ENCODE measurements around the gene MORC1.

Gene MORC1

DNA sequence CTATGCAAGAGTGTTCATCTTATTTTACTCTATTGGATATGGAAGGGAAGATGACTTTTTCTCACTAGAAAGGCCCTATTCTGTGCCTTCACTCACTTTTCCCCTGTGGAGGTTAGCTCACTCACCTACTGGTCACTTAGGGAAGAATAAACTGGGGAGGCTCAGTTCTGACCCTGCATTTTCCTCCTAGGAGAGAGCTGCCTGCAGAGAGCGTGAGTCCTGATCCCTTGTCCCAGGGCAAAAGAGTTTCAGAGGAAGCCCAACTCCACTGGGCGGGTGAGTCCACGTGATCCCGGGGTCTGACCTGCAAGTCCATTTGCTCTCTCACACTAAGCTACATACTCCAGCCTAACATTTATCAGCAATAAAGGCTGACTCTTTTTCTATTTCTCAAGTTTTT is 8.4 kb downstream of the MORC1 start:
- no peaks in the 10 kb centered on the region for H3K9me3 ChIP-seq (ENCODE audit: insufficient read depth, low read length, severe bottlenecking)
- no peak overlapping the region for H3K4me2 ChIP-seq (ENCODE audit: insufficient read depth, low read length)
- no peak overlapping the region for H3K4me3 ChIP-seq (ENCODE audit: low read depth in 1 of 2, low read length in 2 of 2)
- no peaks in the 10 kb centered on the region for H3K36me3 ChIP-seq (ENCODE audit: insufficient read depth, low read length)
- DNase-seq (no peak), ATAC-seq (ENCODE audit: insufficient read depth, low read depth) (no peak)
- H3K27me3 ChIP-seq (ENCODE audit: insufficient read depth, low read length, poor library complexity), result no peaks in the 10 kb centered on the region
- H3K79me2 ChIP-seq (ENCODE audit: insufficient read depth, low read length), result no peaks in the 10 kb centered on the region
- TF ChIP-seq, protein P1, sequence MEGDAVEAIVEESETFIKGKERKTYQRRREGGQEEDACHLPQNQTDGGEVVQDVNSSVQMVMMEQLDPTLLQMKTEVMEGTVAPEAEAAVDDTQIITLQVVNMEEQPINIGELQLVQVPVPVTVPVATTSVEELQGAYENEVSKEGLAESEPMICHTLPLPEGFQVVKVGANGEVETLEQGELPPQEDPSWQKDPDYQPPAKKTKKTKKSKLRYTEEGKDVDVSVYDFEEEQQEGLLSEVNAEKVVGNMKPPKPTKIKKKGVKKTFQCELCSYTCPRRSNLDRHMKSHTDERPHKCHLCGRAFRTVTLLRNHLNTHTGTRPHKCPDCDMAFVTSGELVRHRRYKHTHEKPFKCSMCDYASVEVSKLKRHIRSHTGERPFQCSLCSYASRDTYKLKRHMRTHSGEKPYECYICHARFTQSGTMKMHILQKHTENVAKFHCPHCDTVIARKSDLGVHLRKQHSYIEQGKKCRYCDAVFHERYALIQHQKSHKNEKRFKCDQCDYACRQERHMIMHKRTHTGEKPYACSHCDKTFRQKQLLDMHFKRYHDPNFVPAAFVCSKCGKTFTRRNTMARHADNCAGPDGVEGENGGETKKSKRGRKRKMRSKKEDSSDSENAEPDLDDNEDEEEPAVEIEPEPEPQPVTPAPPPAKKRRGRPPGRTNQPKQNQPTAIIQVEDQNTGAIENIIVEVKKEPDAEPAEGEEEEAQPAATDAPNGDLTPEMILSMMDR (IDR thresholded peaks at IDR 0.05; ENCODE audit: borderline replicate concordance, extremely low read depth, low read length, poor library complexity, severe bottlenecking), result no peak
- TF ChIP-seq EZH2 (IDR thresholded peaks at IDR 0.05; ENCODE audit: borderline replicate concordance, low read depth, low read length, severe bottlenecking), result no peak
- H3K9ac ChIP-seq (ENCODE audit: low read depth, low read length), result no peak overlapping the region
- H4K20me1 ChIP-seq (ENCODE audit: insufficient read depth, low read length), result no peaks in the 10 kb centered on the region
- H3K4me1 ChIP-seq (ENCODE audit: insufficient read depth, low read length), result no peaks in the 10 kb centered on the region
- H3K27ac ChIP-seq (ENCODE audit: low read length), result no peak overlapping the region
- H2AFZ ChIP-seq (ENCODE audit: low read depth, low read length), result no peak overlapping the region

DNA sequence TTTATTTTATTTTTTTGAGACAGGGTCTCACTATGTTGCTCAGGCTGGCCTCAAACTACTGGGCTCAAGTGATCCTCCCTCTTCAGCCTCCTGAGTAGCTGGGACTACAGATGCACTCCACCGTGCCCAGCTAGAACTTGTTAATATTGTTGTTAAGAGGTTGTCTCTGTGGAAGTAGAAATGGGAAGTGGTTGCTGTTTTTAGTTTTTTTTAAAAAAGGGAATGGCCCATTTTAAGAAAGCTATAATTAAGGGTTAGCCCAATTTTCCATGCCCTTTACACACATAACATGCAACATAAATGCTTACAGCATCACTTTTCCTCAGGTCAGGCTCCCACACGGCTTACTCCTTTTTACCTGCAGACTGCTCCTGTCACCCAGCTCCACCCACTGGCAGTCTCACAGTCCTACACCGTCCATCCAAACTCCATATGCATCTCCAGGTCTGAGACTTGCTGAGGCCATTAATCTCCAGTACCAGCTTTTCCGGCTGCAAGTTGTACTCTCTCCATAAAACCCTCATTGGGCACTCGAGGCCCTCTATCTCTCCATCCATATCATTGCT is 19.8 kb downstream of the MORC1 start:
- Histone ChIP-seq H2AFZ (ENCODE audit: low read depth, low read length) (no peak overlapping the region), H3K36me3 (ENCODE audit: insufficient read depth, low read length) (no peaks in the 10 kb centered on the region), H3K9me3 (ENCODE audit: insufficient read depth, low read length, severe bottlenecking) (no peaks in the 10 kb centered on the region), H3K9ac (ENCODE audit: low read depth, low read length) (no peak overlapping the region), H3K79me2 (ENCODE audit: insufficient read depth, low read length) (no peaks in the 10 kb centered on the region), H4K20me1 (ENCODE audit: insufficient read depth, low read length) (no peaks in the 10 kb centered on the region), H3K27ac (ENCODE audit: low read length) (no peak overlapping the region), H3K4me1 (ENCODE audit: insufficient read depth, low read length) (no peaks in the 10 kb centered on the region), H3K27me3 (ENCODE audit: insufficient read depth, low read length, poor library complexity) (no peaks in the 10 kb centered on the region), H3K4me3 (ENCODE audit: low read depth in 1 of 2, low read length in 2 of 2) (no peak overlapping the region), H3K4me2 (ENCODE audit: insufficient read depth, low read length) (no peak overlapping the region)
- no peak for TF ChIP-seq EZH2 (IDR thresholded peaks at IDR 0.05; ENCODE audit: borderline replicate concordance, low read depth, low read length, severe bottlenecking)
- TF ChIP-seq, protein P1 (IDR thresholded peaks at IDR 0.05; ENCODE audit: borderline replicate concordance, extremely low read depth, low read length, poor library complexity, severe bottlenecking), result peak; percentile 38
- DNase-seq (no peak), ATAC-seq (ENCODE audit: insufficient read depth, low read depth) (no peak)

DNA sequence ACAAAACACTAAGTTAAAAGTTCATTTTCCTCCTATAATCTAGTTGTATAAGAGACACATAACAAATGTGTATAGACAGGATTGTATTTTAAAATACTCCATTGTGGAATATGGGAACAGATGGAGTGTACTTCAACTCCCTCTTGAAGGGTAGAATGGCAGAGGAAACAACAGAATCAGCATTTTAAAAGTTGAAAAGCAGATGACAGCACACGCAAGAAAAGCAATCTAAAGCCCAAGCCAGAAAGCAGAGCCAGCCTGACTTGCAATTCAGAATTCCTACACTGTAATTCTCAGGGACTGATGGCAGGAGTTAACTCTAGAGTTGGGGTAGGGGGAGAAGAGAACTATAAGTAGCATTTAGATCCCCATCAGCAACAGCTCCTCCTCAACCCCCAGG is 22.8 kb downstream of the MORC1 start:
- Histone ChIP-seq H3K79me2 (ENCODE audit: insufficient read depth, low read length) (no peaks in the 10 kb centered on the region), H3K4me3 (ENCODE audit: low read depth in 1 of 2, low read length in 2 of 2) (no peak overlapping the region), H3K4me1 (ENCODE audit: insufficient read depth, low read length) (no peaks in the 10 kb centered on the region), H2AFZ (ENCODE audit: low read depth, low read length) (no peak overlapping the region), H3K9me3 (ENCODE audit: insufficient read depth, low read length, severe bottlenecking) (no peaks in the 10 kb centered on the region), H3K27me3 (ENCODE audit: insufficient read depth, low read length, poor library complexity) (no peaks in the 10 kb centered on the region), H4K20me1 (ENCODE audit: insufficient read depth, low read length) (no peaks in the 10 kb centered on the region), H3K4me2 (ENCODE audit: insufficient read depth, low read length) (no peak overlapping the region), H3K9ac (ENCODE audit: low read depth, low read length) (no peak overlapping the region), H3K36me3 (ENCODE audit: insufficient read depth, low read length) (no peaks in the 10 kb centered on the region), H3K27ac (ENCODE audit: low read length) (no peak overlapping the region)
- DNase-seq, result no peak
- no peak for ATAC-seq (ENCODE audit: insufficient read depth, low read depth)
- TF ChIP-seq, protein P1 (IDR thresholded peaks at IDR 0.05; ENCODE audit: borderline replicate concordance, extremely low read depth, low read length, poor library complexity, severe bottlenecking), result no peak
- TF ChIP-seq EZH2 (IDR thresholded peaks at IDR 0.05; ENCODE audit: borderline replicate concordance, low read depth, low read length, severe bottlenecking), result no peak

DNA sequence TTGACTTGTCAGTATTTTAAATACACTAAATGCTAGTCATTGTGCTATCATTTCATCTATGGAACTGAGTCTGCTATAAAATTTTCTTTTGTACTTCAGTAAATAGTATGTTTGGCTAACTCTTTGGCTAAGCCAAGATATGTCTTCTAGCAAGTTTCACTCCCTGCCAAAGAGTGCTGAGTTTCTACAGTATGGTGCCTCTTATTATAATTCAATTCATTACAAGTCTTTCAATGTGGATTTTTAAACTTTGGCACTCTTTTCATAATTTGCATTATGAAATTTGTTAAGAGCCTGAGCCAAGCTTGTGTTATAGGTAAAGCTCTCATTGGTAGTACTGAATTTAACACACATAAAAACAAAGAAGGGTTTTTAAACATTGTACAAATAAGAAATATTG is 24.4 kb downstream of the MORC1 start:
- Histone ChIP-seq H3K9me3 (ENCODE audit: insufficient read depth, low read length, severe bottlenecking) (no peaks in the 10 kb centered on the region), H3K36me3 (ENCODE audit: insufficient read depth, low read length) (no peaks in the 10 kb centered on the region), H3K27me3 (ENCODE audit: insufficient read depth, low read length, poor library complexity) (no peaks in the 10 kb centered on the region), H3K4me1 (ENCODE audit: insufficient read depth, low read length) (no peaks in the 10 kb centered on the region), H3K27ac (ENCODE audit: low read length) (no peak overlapping the region), H3K4me3 (ENCODE audit: low read depth in 1 of 2, low read length in 2 of 2) (no peak overlapping the region), H3K4me2 (ENCODE audit: insufficient read depth, low read length) (no peak overlapping the region), H2AFZ (ENCODE audit: low read depth, low read length) (no peak overlapping the region), H3K79me2 (ENCODE audit: insufficient read depth, low read length) (no peaks in the 10 kb centered on the region), H4K20me1 (ENCODE audit: insufficient read depth, low read length) (no peaks in the 10 kb centered on the region), H3K9ac (ENCODE audit: low read depth, low read length) (no peak overlapping the region)
- ATAC-seq (ENCODE audit: insufficient read depth, low read depth), result no peak
- no peak for DNase-seq
- TF ChIP-seq, protein P1 (IDR thresholded peaks at IDR 0.05; ENCODE audit: borderline replicate concordance, extremely low read depth, low read length, poor library complexity, severe bottlenecking), result no peak
- no peak for TF ChIP-seq EZH2 (IDR thresholded peaks at IDR 0.05; ENCODE audit: borderline replicate concordance, low read depth, low read length, severe bottlenecking)

Measured in DND-41 (cell line).